ENCODE results near the gene MIA. TPM values are rescaled to one million over a fixed set of nuclear protein-coding genes. Genes with fewer than 3 reads are reported as not detected.

MIA gene
- total RNA-seq, 4 donors from 2014 or later = 2.8 TPM; not detected in 3

DNA sequence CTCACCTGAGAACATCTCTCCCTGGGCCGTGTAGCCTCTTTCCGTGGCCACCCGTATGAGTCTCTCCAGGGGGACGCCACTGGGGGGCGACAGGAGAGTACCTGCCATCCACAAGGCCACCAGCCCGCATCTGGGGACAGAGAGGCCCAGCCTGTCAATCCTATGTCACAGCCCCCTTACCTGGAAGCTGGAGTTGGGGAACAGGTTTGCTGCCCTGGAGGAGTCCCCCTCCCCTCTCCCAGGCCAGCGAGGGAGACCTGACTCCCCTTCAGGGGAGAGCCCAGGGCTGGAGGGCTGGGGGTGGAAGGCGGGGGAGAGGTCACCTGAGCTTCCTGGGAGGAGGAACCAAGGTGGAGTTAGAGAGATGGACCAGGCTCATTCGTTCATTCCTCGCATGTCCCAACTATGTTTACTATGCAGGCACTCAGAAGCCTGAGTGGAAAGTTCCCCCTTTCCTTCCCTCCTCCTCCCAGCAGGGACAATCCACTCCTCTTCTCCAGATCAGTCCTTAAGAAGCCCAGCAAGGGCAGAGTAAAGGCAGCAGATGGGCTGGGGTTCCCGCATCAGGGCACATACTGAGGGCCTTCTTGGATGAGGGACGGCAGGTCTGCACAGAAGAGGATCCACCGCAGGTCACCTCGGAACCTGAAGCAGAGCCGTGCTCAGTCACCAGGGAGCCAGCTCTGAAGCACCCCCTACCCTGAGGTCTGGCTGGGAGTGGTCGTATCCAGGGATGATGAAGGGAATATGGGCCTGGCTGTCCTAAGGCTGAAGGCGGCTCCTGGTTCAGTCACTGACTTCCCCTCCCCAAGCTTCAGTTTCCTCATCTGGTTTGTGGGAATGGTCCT, 30.5 kb upstream of the MIA start:
- no peaks in the 10 kb centered on the region for H3K36me3 ChIP-seq
- H3K9me3 ChIP-seq = no peaks in the 10 kb centered on the region
- DNase-seq = no peak
- no peaks in the 10 kb centered on the region for H3K4me1 ChIP-seq
- H3K4me3 ChIP-seq = no peak overlapping the region
- no peak for TF ChIP-seq POLR2A (IDR thresholded peaks at IDR 0.05)
- TF ChIP-seq, protein P1, sequence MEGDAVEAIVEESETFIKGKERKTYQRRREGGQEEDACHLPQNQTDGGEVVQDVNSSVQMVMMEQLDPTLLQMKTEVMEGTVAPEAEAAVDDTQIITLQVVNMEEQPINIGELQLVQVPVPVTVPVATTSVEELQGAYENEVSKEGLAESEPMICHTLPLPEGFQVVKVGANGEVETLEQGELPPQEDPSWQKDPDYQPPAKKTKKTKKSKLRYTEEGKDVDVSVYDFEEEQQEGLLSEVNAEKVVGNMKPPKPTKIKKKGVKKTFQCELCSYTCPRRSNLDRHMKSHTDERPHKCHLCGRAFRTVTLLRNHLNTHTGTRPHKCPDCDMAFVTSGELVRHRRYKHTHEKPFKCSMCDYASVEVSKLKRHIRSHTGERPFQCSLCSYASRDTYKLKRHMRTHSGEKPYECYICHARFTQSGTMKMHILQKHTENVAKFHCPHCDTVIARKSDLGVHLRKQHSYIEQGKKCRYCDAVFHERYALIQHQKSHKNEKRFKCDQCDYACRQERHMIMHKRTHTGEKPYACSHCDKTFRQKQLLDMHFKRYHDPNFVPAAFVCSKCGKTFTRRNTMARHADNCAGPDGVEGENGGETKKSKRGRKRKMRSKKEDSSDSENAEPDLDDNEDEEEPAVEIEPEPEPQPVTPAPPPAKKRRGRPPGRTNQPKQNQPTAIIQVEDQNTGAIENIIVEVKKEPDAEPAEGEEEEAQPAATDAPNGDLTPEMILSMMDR (IDR thresholded peaks at IDR 0.05) = no peak
- no peaks in the 10 kb centered on the region for H3K27me3 ChIP-seq
- H3K27ac ChIP-seq = peak overlapping the region; percentile 30 to 34
- intact Hi-C loops (cut with DNase I; ENCODE audit: low total_unique reads) = no loop called here

DNA sequence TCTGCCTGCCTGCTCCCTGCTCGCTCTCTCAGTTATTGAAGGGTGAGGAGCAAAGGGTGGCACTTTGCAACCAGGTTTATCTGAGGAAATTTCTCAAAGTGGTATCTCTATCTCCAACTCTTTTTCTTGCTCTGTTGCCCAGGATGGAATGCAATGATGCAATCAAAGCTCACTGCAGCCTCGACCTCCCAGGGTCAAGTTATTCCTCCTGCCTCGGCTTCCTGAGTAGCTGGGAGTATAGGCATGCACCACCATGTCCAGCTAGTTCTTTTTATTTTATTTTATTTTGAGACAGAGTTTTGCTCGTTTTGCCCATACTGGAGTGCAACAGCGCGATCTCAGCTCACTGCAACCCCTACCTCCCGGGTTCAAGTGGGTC, 29.9 kb upstream of the MIA start:
- intact Hi-C loops (cut with DNase I; ENCODE audit: low total_unique reads) = no loop called here
- Histone ChIP-seq H3K27ac (peak overlapping the region; percentile 30 to 34), H3K4me3 (no peak overlapping the region), H3K9me3 (no peaks in the 10 kb centered on the region), H3K4me1 (no peaks in the 10 kb centered on the region), H3K36me3 (no peaks in the 10 kb centered on the region), H3K27me3 (no peaks in the 10 kb centered on the region)
- TF ChIP-seq POLR2A (IDR thresholded peaks at IDR 0.05) = no peak
- TF ChIP-seq, protein P1 (IDR thresholded peaks at IDR 0.05) = no peak
- DNase-seq = no peak

DNA sequence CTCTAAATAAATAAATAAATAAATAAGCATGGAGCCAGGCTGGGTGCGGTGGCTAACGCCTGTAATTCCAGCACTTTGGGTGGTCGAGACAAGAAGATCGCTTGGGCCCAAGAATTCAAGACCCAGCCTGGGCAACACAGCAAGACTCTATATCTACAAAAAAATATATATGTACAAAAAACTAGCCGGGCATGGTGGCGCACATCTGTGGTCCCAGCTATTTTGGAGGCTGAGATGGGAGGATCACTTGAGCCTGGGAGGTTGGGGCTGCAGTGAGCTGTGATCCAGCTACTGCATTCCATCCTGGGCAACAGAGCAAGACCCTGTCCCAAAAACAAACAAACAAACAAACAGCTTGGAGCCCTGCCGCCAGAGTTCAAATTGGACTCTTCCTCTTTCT, 27.8 kb upstream of the MIA start:
- no peaks in the 10 kb centered on the region for H3K9me3 ChIP-seq
- DNase-seq = no peak
- no peak overlapping the region for H3K4me3 ChIP-seq
- intact Hi-C loops (cut with DNase I; ENCODE audit: low total_unique reads) = no loop called here
- H3K27me3 ChIP-seq = no peaks in the 10 kb centered on the region
- TF ChIP-seq POLR2A (IDR thresholded peaks at IDR 0.05) = no peak
- no peaks in the 10 kb centered on the region for H3K36me3 ChIP-seq
- H3K27ac ChIP-seq = no peak overlapping the region
- no peaks in the 10 kb centered on the region for H3K4me1 ChIP-seq

DNA sequence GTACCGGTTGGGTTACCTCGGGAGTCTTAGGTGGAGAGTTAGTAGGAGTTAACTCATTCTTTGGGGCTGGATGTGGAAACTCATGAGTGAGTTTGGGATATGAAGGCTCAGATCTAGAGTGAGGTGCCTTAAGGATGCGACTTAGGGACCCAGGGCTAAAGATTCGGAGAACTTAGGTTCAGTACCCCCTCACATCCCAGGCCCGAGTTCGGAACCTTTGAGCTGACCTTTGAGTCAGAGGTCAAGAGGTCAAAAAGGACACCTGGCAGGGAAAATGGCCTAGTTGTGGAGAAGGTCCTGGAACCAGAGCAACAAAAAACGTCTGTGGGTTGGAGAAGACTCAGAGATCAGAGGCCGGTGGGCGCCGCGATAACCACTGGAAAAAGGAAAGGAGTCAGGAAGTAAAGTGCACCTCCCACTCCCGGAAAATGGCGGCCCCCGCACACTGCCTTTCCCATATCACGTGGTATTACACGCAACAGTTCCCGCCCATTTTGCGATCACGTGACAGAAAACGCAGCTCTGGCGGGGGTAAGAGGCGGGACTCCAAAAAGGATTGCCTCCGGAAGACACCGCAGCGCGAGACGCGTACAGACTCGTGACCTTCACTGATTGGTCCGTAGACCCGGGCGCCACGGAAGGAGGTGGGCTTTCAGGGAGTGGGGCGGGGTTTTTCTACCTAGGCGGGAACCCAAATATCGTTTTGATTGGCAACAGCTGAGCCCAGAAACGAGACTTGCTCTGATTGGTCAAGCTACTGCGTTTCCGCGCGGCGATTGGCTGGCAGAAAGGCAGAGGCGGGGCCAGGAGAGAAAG, 25.1 kb upstream of the MIA start, which contains the start of gene ACTMAP:
Gene ACTMAP (minus strand): TSS at position 420 of the 816 bp plus-strand sequence. CDS start 674 bp downstream, outside the sequence.
- TF ChIP-seq, protein P1 (IDR thresholded peaks at IDR 0.05) = peak in 1 of 4 experiments; percentile 19
- peak; percentile 73 to 89 for TF ChIP-seq POLR2A (IDR thresholded peaks at IDR 0.05)
- Histone ChIP-seq H3K4me1 (peaks cover 0 to 3% of the 10 kb centered on the region in 2 donors), H3K36me3 (no peaks in the 10 kb centered on the region), H3K27me3 (no peaks in the 10 kb centered on the region), H3K9me3 (no peaks in the 10 kb centered on the region), H3K4me3 (peak within 1 kb of the TSS; percentile 84 to 90), H3K27ac (peak within 1 kb of the TSS; percentile 94 to 96)
- DNase-seq = peak; percentile 99 to 100
- intact Hi-C loops (cut with DNase I; ENCODE audit: low total_unique reads) = no loop called here

DNA sequence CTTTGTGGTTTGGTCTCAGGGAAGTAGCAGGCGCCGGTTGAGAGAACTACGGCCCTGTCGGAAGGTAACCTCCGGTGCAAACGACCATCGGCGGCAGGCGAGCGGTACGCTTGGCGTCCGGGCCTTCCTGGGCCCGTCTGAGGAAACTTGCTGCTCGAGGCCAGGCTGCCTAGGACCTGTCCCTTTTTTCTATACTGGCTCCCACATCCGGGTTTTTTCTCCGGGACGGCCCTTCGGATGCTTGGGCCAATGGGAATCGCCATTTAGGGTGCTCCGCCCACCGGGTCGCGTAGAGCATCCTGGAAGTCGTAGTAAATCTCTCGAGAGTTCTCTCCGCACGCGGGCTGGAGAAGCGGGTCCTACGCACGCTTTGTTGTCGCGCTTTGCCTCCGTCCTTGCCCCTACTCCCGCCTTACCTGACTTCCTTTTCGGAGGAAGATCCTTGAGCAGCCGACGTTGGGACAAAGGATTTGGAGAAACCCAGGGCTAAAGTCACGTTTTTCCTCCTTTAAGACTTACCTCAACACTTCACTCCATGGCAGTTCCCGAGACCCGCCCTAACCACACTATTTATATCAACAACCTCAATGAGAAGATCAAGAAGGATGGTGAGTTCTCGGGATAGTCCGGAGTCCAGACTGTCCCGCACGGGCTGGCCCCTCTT, 24.3 kb upstream of the MIA start, which contains the start of gene SNRPA:
Gene SNRPA (plus strand): TSS at position 330 of the 664 bp plus-strand sequence. CDS start 206 bp downstream, at position 536.
- peak; percentile 96 to 97 for DNase-seq
- Histone ChIP-seq H3K4me3 (peak within 1 kb of the TSS; percentile 84 to 90), H3K4me1 (peaks cover 0 to 3% of the 10 kb centered on the region in 2 donors)

More for the DNA sequence above, 24.3 kb upstream of the MIA start, which contains the start of gene SNRPA:
- peak within 1 kb of the TSS; percentile 94 to 96 for H3K27ac ChIP-seq
- H3K27me3 ChIP-seq = no peaks in the 10 kb centered on the region
- H3K36me3 ChIP-seq = no peaks in the 10 kb centered on the region
- no peaks in the 10 kb centered on the region for H3K9me3 ChIP-seq
- intact Hi-C loops (cut with DNase I; ENCODE audit: low total_unique reads) = no loop called here
- TF ChIP-seq, protein P1 (IDR thresholded peaks at IDR 0.05) = peak in 1 of 4 experiments; percentile 2
- peak; percentile 77 to 79 for TF ChIP-seq POLR2A (IDR thresholded peaks at IDR 0.05)
